Uterus (tissue), 2 donors: ENCODE data around the gene FRG1.

ENCODE experiments used
- POLR2A ChIP-seq, 2 donors: fragments of 450-650 bp; IDR thresholded peaks; one replicate each; pipeline ENCODE4 v1.6.1; 2016; ENCODE audit warnings: antibody characterized with exemption in 2 of 2, mild to moderate bottlenecking in 1 of 2, moderate library complexity in 1 of 2
- TF ChIP-seq, protein P1 (sequence below), 4 experiments: fragments of 200-600 bp in 2 of 4; fragments of 450-650 bp in 2 of 4; sonication (generic) in 2 of 4; IDR thresholded peaks; one replicate each; pipeline ENCODE4 v1.5.1; 2016 to 2019; ENCODE audit warnings: antibody characterized with exemption in 4 of 4, mild to moderate bottlenecking in 2 of 4, moderate library complexity in 1 of 4

DNA sequence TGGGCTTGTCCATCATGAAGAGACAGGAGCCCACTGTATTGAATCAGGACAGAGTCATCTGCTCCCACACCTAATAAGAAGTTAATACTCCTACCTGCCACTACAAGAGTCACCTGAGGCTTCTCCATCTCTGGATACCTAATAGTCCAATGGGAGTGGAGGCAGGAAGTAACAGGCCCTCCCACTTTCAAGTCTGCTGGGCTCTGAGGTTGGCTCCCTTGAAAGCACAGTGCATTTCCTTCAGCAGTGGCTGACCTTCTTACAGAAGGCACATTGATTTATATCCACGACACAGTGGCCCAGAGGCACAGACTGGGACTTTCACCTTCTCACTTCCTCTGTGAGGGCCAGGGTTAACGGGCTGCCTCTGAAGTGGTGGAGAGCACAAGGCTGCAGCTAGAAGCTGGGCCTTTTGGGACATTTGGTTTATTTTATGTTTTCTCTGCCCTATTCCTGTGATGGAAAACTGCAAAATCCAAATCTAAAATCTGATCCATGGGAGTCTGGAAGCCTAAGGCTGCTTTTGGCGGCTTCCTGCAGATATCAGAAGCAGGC lies 48.3 kb downstream of the FRG1 start:
- TF ChIP-seq, protein P1, sequence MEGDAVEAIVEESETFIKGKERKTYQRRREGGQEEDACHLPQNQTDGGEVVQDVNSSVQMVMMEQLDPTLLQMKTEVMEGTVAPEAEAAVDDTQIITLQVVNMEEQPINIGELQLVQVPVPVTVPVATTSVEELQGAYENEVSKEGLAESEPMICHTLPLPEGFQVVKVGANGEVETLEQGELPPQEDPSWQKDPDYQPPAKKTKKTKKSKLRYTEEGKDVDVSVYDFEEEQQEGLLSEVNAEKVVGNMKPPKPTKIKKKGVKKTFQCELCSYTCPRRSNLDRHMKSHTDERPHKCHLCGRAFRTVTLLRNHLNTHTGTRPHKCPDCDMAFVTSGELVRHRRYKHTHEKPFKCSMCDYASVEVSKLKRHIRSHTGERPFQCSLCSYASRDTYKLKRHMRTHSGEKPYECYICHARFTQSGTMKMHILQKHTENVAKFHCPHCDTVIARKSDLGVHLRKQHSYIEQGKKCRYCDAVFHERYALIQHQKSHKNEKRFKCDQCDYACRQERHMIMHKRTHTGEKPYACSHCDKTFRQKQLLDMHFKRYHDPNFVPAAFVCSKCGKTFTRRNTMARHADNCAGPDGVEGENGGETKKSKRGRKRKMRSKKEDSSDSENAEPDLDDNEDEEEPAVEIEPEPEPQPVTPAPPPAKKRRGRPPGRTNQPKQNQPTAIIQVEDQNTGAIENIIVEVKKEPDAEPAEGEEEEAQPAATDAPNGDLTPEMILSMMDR (IDR thresholded peaks at IDR 0.05) = no peak
- TF ChIP-seq POLR2A (IDR thresholded peaks at IDR 0.05) = no peak
